RWPE1 (cell line): Measurements from ENCODE around the gene ZNF597.

Experiments used
- CTCF ChIA-PET: fragments of 350-600 bp; sonication (Branson Sonifier 250); formaldehyde crosslinking; extraction: SDS; loops from one replicate; lab custom pipeline; 2021; lab: Yijun Ruan, JAX
- POLR2A ChIA-PET: fragments of 400-600 bp; formaldehyde crosslinking; extraction: SDS; loops from one replicate; lab custom pipeline; 2020; ENCODE audit warnings: antibody characterized with exemption; ENCODE audit not compliant: low non-redundant PET; lab: Yijun Ruan, JAX
- DNase-seq: peaks from one replicate; pipeline ENCODE4 v3.0.0; 2012; ENCODE audit warnings: low spot score
- H3K27ac ChIP-seq: fragments of 450-650 bp; 2 replicates; pipeline ENCODE4 v1.5.1; 2017
- CTCF ChIP-seq: fragments of 450-650 bp; conservative IDR thresholded peaks from 2 replicates; pipeline ENCODE4 v1.5.1; 2017; ENCODE audit warnings: low read depth, mild to moderate bottlenecking

ZNF597 gene

GRCh38 chr16:3400779-3401688 lies 42.3 kb downstream of the ZNF597 start, which contains the start of the genes ZNF174 and ZSCAN32:
ZNF174 (plus strand) TSS chr16:3401215; CDS start chr16:3402005, 790 bp downstream.
ZSCAN32 (minus strand) TSS chr16:3401004; CDS start chr16:3397557, 3,447 bp downstream.
- CTCF ChIA-PET: interaction anchor here (0.6 to 1.3 kb wide), 2 partner anchors 36 to 289 kb away, joined by 3 to 4 read pairs; no protein-coding TSS in a partner anchor

GRCh38 chr16:3400446-3400778 lies 42.9 kb downstream of the ZNF597 start:
- TF ChIP-seq CTCF: no peak
- H3K27ac ChIP-seq: peak overlapping the region; percentile 89
- DNase-seq: no peak
- POLR2A ChIA-PET: interaction anchor here (1.2 to 1.6 kb wide), 2 partner anchors 36 to 118 kb away, joined by 5 read pairs; partner anchors contain the start of gene ZNF263
- CTCF ChIA-PET: interaction anchor here (0.6 to 1.3 kb wide), 2 partner anchors 35 to 290 kb away, joined by 3 to 4 read pairs; no protein-coding TSS in a partner anchor

More at GRCh38 chr16:3400779-3401688, 42.3 kb downstream of the ZNF597 start, which contains the start of the genes ZNF174 and ZSCAN32:
- POLR2A ChIA-PET: interaction anchor here (1.2 to 1.6 kb wide), 3 partner anchors 36 to 137 kb away, joined by 3 to 5 read pairs (median 5); partner anchors contain the start of gene ZNF263
- no peak for TF ChIP-seq CTCF
- peak within 1 kb of the TSS; percentile 89 for H3K27ac ChIP-seq
- peak; percentile 100 for DNase-seq

- ChIA-PET CTCF (interaction anchor here (0.6 kb wide), 1 partner anchor 13 kb away, joined by 3 read pairs; no protein-coding TSS in a partner anchor), POLR2A (no interaction called here)
- H3K27ac ChIP-seq: no peak overlapping the region
- no peak for DNase-seq
- no peak for TF ChIP-seq CTCF
Observed at GRCh38 chr16:3389663-3390338, 53.5 kb downstream of the ZNF597 start.

DNA sequence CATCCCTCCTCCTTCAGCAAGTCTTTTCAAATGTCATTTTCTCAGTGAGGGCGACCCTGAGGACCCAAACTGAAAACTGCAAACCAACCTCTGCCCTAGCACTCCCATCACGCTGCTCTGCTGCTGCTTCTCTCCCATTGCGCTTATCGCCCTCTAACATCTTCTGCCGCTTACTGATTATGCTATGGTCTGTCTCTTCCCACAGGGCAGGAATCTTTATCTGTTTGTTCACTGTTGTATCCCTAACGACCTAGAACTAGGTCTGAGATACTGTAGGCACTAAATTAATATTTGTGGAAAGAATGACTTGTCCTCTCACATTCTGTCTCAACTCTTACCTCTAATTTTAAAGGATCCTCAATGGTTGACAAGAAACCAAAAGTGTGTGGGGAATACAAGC lies 55.0 kb downstream of the ZNF597 start:
- CTCF ChIA-PET: no interaction called here
- POLR2A ChIA-PET: no interaction called here
- DNase-seq: no peak
- no peak for TF ChIP-seq CTCF
- no peak overlapping the region for H3K27ac ChIP-seq

DNA sequence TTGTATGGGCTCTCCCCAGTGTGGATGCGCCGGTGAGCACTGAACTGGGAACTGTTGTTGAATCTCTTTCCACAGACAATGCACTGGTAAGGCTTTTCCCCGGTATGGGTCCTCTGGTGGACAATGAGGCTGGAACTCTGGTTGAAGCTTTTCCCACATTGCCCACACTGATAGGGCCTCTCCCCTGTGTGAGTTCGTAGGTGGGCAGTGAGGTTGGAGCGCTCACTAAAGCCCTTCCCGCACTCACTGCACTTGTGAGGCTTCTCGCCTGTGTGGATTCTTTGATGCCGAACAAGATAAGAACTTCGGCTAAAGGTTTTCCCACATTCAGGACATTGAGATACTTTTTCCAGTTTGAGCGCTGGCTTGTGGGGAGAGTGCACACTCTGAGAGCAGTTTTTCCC lies 60.3 kb downstream of the ZNF597 start:
- no peak for TF ChIP-seq CTCF
- CTCF ChIA-PET: no interaction called here
- no peak overlapping the region for H3K27ac ChIP-seq
- DNase-seq: no peak
- POLR2A ChIA-PET: no interaction called here
